GM19463 (cell line): ENCODE measurements around the gene CKLF.
"Not testable (repeated sequence)": the region's sequence is repeated elsewhere in the genome, so short reads cannot be mapped to it uniquely, and the experiment has no call there.

Experiments
- ATAC-seq: cut with Tn5 transposase; IDR thresholded peaks from one replicate; pipeline ENCODE4 v1.9.1; 2021; ENCODE audit warnings: mild to moderate bottlenecking, moderate library complexity; ENCODE audit not compliant: unreplicated experiment

Gene CKLF

GRCh38 chr16:66552286-66553177, at the start of gene CKLF:
TSS of gene CKLF (plus strand) at chr16:66552576. CDS start at chr16:66552716, 140 bp downstream.
- peak; percentile 61 for ATAC-seq

- no peak for ATAC-seq
These were observed 49.3 kb upstream of the CKLF start for GRCh38 chr16:66503030-66503429.

GRCh38 chr16:66503612-66504011, 48.8 kb upstream of the CKLF start:
- ATAC-seq, result no peak

- no peak for ATAC-seq
These were observed 44.6 kb upstream of the CKLF start for GRCh38 chr16:66507731-66508239.

GRCh38 chr16:66508248-66508913, 44.0 kb upstream of the CKLF start:
- ATAC-seq, result no peak

- no peak for ATAC-seq
These were observed 43.4 kb upstream of the CKLF start for GRCh38 chr16:66508914-66509496.

- ATAC-seq, result no peak
These were observed 42.8 kb upstream of the CKLF start for GRCh38 chr16:66509576-66509975.

- ATAC-seq, result no peak
These were observed 42.1 kb upstream of the CKLF start for GRCh38 chr16:66510298-66510697.

GRCh38 chr16:66510711-66511601, 41.4 kb upstream of the CKLF start:
- ATAC-seq, result no peak

GRCh38 chr16:66511602-66512271, 40.6 kb upstream of the CKLF start:
- no peak for ATAC-seq

- no peak for ATAC-seq
These were observed 39.9 kb upstream of the CKLF start for GRCh38 chr16:66512272-66513110.

GRCh38 chr16:66513111-66513723, 39.2 kb upstream of the CKLF start:
- ATAC-seq, result no peak

GRCh38 chr16:66514391-66514790, 38.0 kb upstream of the CKLF start:
- ATAC-seq, result not testable (repeated sequence)

GRCh38 chr16:66514980-66515595, 37.3 kb upstream of the CKLF start:
- not testable (repeated sequence) for ATAC-seq

- no peak for ATAC-seq
These were observed 36.5 kb upstream of the CKLF start for GRCh38 chr16:66515596-66516508.

- peak; percentile 14 for ATAC-seq
These were observed 35.9 kb upstream of the CKLF start for GRCh38 chr16:66516509-66516807.

- peak; percentile 96 for ATAC-seq
These were observed 35.4 kb upstream of the CKLF start for GRCh38 chr16:66516808-66517585.
